ENCODE data around the gene CORO6. TPM values are rescaled to one million over a fixed set of nuclear protein-coding genes. Genes with fewer than 3 reads are reported as not detected.

CORO6 gene
- total RNA-seq, 2 experiments from 2014 or later: 2.8 to 3.3 TPM

DNA sequence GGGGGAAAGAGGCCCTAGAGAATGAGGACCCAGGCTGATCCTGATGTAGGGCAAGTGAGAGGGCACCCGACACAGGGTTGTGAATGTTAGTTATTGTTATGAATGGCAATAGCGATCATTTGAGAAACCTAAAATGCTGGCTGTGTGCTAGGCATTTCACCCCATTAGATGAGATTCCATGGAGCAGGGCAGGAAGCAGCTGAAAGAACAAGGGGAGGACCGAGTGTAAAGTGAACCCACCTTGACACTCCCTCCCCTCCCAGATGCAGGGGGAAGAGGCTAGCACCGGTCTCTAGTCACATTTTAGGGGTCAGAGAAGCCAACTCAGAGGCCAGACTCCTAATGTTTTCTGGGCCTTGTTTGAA lies 553 bp upstream of the CORO6 start:
- Histone ChIP-seq H3K9me3 (ENCODE audit: control insufficient read depth in 1 of 2, insufficient read depth in 1 of 2, low read length in 2 of 2) (no peaks in the 10 kb centered on the region), H3K27ac (ENCODE audit: low read depth in 1 of 2, low read length in 2 of 2) (no peak overlapping the region), H3K27me3 (ENCODE audit: control insufficient read depth in 1 of 2, insufficient read depth in 2 of 2, low read length in 2 of 2) (no peaks in the 10 kb centered on the region), H3K4me3 (ENCODE audit: low read length) (peak overlapping the region; percentile 69), H3K4me1 (ENCODE audit: insufficient read depth, low read length) (peaks cover 30% of the 10 kb centered on the region), H3K36me3 (ENCODE audit: insufficient read depth, low read length) (peaks cover 11% of the 10 kb centered on the region)
- no peak overlapping the region for H3K27ac Mint-ChIP-seq
- H3K9me3 Mint-ChIP-seq: no peaks in the 10 kb centered on the region
- no peak for TF ChIP-seq CTCF (IDR thresholded peaks at IDR 0.05)
- H3K27me3 Mint-ChIP-seq: no peaks in the 10 kb centered on the region
- intact Hi-C loops (cut with DNase I, micrococcal nuclease): no loop called here
- DNase-seq (no peak), ATAC-seq (ENCODE audit: poor library complexity) (peak; percentile 10)
- POLR2A ChIA-PET: interaction anchor here (0.6 to 1.4 kb wide), 3 partner anchors 137 to 307 kb away, joined by 3 to 4 read pairs (median 3); partner anchors contain the start of gene SSH2
- no peaks in the 10 kb centered on the region for H3K36me3 Mint-ChIP-seq (ENCODE audit: low read depth)
- CTCF ChIA-PET: interaction anchor here (1.3 to 3.8 kb wide), 2 partner anchors 9 to 31 kb away, joined by 4 to 16 read pairs; no protein-coding TSS in a partner anchor
- peaks cover 38% of the 10 kb centered on the region for H3K4me1 Mint-ChIP-seq (ENCODE audit: low read depth)
- peak overlapping the region; percentile 84 for H3K4me3 Mint-ChIP-seq

GRCh38 chr17:29621751-29622194 lies 939 bp downstream of the CORO6 start:
- H3K36me3 ChIP-seq (ENCODE audit: insufficient read depth, low read length): peaks cover 6% of the 10 kb centered on the region
- H3K27me3 Mint-ChIP-seq: no peaks in the 10 kb centered on the region
- no peaks in the 10 kb centered on the region for H3K36me3 Mint-ChIP-seq (ENCODE audit: low read depth)
- DNase-seq (no peak), ATAC-seq (ENCODE audit: poor library complexity) (no peak)
- H3K27ac Mint-ChIP-seq: no peak overlapping the region
- H3K9me3 Mint-ChIP-seq: no peaks in the 10 kb centered on the region
- CTCF ChIA-PET: interaction anchor here (1.1 kb wide), 1 partner anchor 157 kb away, joined by 3 read pairs; no protein-coding TSS in a partner anchor
- TF ChIP-seq CTCF (IDR thresholded peaks at IDR 0.05): no peak
- no peaks in the 10 kb centered on the region for H3K27me3 ChIP-seq (ENCODE audit: control insufficient read depth in 1 of 2, insufficient read depth in 2 of 2, low read length in 2 of 2)
- H3K4me3 Mint-ChIP-seq: peak overlapping the region; percentile 77
- peaks cover 44% of the 10 kb centered on the region for H3K4me1 ChIP-seq (ENCODE audit: insufficient read depth, low read length)
- no peaks in the 10 kb centered on the region for H3K9me3 ChIP-seq (ENCODE audit: control insufficient read depth in 1 of 2, insufficient read depth in 1 of 2, low read length in 2 of 2)
- intact Hi-C loops (cut with DNase I, micrococcal nuclease): no loop called here
- POLR2A ChIA-PET: interaction anchor here (0.6 to 1.1 kb wide), 3 partner anchors 9 to 327 kb away, joined by 3 to 4 read pairs (median 4); partner anchors contain the start of gene NUFIP2
- H3K4me1 Mint-ChIP-seq (ENCODE audit: low read depth): peaks cover 46% of the 10 kb centered on the region
- no peak overlapping the region for H3K27ac ChIP-seq (ENCODE audit: low read depth in 1 of 2, low read length in 2 of 2)
- H3K4me3 ChIP-seq (ENCODE audit: low read length): peak overlapping the region; percentile 69

DNA sequence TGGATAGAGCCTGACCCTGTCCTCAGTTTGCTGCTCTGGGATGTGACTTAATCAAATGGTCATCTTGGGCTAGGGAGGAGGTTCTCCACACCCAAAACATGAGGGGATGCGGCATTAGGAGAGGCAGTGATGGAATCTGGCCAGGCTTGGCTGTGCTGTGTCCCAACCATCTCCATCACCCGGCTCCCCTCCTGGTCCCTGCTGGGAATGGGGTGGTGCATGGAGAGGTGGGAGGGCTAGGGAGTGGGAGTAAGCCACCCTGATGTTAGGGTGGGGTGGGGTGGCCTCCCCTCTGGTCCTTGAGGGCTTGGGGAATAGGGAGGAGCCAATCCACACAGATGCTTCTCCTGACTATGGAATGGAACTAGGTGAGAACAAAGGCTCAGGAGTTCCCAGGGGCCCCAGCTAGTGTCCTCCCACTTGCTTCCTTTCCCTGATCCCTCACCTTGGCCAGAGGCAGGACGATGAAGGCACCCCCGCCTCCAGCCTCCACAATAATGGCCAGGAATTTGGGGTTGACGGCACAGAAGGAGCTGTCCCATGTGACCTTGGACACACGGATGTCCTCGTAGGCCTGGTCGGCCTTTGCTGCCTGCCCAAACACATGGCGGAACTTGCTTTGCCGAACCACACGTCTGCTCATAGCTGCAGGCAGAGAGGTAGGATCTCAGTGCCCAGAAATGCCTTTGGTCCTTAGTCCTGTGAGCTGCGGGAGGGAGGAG lies 1.8 kb downstream of the CORO6 start:
- Histone ChIP-seq H3K27ac (ENCODE audit: low read depth in 1 of 2, low read length in 2 of 2) (no peak overlapping the region), H3K4me1 (ENCODE audit: insufficient read depth, low read length) (peaks cover 53% of the 10 kb centered on the region), H3K27me3 (ENCODE audit: control insufficient read depth in 1 of 2, insufficient read depth in 2 of 2, low read length in 2 of 2) (no peaks in the 10 kb centered on the region), H3K36me3 (ENCODE audit: insufficient read depth, low read length) (peaks cover 2% of the 10 kb centered on the region), H3K4me3 (ENCODE audit: low read length) (no peak overlapping the region), H3K9me3 (ENCODE audit: control insufficient read depth in 1 of 2, insufficient read depth in 1 of 2, low read length in 2 of 2) (no peaks in the 10 kb centered on the region)
- ATAC-seq (ENCODE audit: poor library complexity) (no peak), DNase-seq (peak in 1 of 14 experiments; percentile 25)
- TF ChIP-seq CTCF (IDR thresholded peaks at IDR 0.05): no peak
- H3K27ac Mint-ChIP-seq: no peak overlapping the region
- H3K27me3 Mint-ChIP-seq: no peaks in the 10 kb centered on the region
- peaks cover 54% of the 10 kb centered on the region for H3K4me1 Mint-ChIP-seq (ENCODE audit: low read depth)
- no peaks in the 10 kb centered on the region for H3K9me3 Mint-ChIP-seq
- peak overlapping the region; percentile 58 for H3K4me3 Mint-ChIP-seq
- CTCF ChIA-PET: interaction anchor here (1.1 kb wide), 1 partner anchor 158 kb away, joined by 3 read pairs; no protein-coding TSS in a partner anchor
- intact Hi-C loops (cut with DNase I, micrococcal nuclease): no loop called here
- POLR2A ChIA-PET: interaction anchor here (0.6 to 1.1 kb wide), 3 partner anchors 10 to 327 kb away, joined by 3 to 4 read pairs (median 4); partner anchors contain the start of gene NUFIP2
- no peaks in the 10 kb centered on the region for H3K36me3 Mint-ChIP-seq (ENCODE audit: low read depth)
